Right atrium auricular region (tissue), 2 donors: ENCODE data around the gene NUP62. TPM values are rescaled to one million over a fixed set of nuclear protein-coding genes. Genes with fewer than 3 reads are reported as not detected.
A peak's percentile ranks its signal among the peaks of the same experiment; 100 is the strongest.

Experiments
- DNase-seq: peaks from one replicate; pipeline ENCODE4 v3.0.0-alpha.2; 2019; ENCODE audit warnings: low spot score
- H3K27ac ChIP-seq, 2 donors: fragments of 200-600 bp; sonication (generic); 1 replicate in 1 of 2; 2 replicates in 1 of 2; pipeline ENCODE4 v1.5.1; 2016 to 2019
- H3K27me3 ChIP-seq, 2 donors: fragments of 200-600 bp; sonication (generic); one replicate each; pipeline versions ENCODE4 v1.5.1 to v1.6.0; 2017 to 2019
- H3K36me3 ChIP-seq: fragments of 200-600 bp; sonication (generic); one replicate; pipeline ENCODE4 v1.5.1; 2016
- H3K4me1 ChIP-seq, 2 donors: fragments of 200-600 bp; sonication (generic); one replicate each; pipeline versions ENCODE4 v1.5.1 to v1.6.0; 2017 to 2019
- H3K4me3 ChIP-seq, 2 donors: fragments of 200-600 bp; sonication (generic); 1 replicate in 1 of 2; 2 replicates in 1 of 2; pipeline ENCODE4 v1.5.1; 2017 to 2019; ENCODE audit warnings: mild to moderate bottlenecking in 1 of 2, moderate library complexity in 1 of 2
- H3K9me3 ChIP-seq, 2 donors: fragments of 200-600 bp; sonication (generic); one replicate each; pipeline ENCODE4 v1.5.1; 2019
- total RNA-seq, 2 donors: library from RNA; depleted of rRNA; stranded (reverse); fragments of >200 nt; gene quantifications; one replicate each; pipeline ENCODE4 v1.1.0, GENCODE V29; 2016
- TF ChIP-seq, protein P1 (sequence below), 2 donors: fragments of 200-600 bp; sonication (generic); IDR thresholded peaks; one replicate each; pipeline ENCODE4 v1.5.1; 2019; ENCODE audit warnings: antibody characterized with exemption in 2 of 2

Gene NUP62
- total RNA-seq, 2 donors from 2014 or later = 23.5 to 32.6 TPM

DNA sequence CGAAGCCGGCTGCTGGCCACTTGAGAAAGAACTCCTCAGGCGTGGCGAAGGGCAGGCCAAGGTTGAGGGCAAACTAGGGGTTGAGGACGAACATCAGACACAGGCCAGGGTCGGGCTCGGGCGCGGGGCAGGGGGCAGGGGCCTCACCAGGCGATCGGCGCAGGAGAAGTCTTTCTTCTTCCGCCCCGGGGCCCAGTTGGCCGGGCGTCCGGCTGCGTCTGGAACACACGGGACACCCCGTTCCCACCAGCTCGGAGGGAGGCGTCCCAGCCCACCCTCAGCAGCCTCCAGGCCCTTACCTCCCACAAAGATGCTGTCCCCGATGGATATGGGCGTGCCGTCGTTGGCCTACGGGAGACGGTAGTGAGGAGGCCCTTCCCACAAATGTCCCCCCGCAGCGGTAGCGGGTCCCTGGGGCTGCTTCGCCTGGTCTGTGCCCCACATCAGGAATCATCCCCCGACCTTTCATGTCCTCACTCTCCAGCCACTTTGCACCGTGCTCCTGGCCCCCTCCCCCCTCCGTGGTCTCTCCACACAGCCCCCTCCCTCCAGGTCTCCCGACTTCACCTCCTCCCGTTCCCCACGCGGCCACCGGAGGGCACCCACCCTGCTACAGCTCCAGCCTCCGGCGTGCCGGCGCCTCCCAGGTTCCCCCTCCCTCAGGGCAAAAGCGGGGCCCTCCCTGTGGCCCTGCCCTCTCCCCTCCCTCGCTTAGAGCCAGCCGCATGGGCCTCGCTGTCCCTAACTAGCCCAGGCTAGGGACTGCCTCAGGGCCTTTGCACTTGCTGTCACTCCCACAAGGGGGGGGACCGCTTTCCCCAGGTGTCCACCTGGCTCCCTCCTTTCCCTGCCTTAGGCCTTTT lies 66.7 kb downstream of the NUP62 start:
- Histone ChIP-seq H3K27ac (no peak overlapping the region), H3K36me3 (peaks cover 64% of the 10 kb centered on the region), H3K4me1 (peaks cover 0 to 36% of the 10 kb centered on the region in 2 donors), H3K4me3 (no peak overlapping the region), H3K27me3 (no peaks in the 10 kb centered on the region), H3K9me3 (no peaks in the 10 kb centered on the region)
- DNase-seq = no peak
- TF ChIP-seq, protein P1, sequence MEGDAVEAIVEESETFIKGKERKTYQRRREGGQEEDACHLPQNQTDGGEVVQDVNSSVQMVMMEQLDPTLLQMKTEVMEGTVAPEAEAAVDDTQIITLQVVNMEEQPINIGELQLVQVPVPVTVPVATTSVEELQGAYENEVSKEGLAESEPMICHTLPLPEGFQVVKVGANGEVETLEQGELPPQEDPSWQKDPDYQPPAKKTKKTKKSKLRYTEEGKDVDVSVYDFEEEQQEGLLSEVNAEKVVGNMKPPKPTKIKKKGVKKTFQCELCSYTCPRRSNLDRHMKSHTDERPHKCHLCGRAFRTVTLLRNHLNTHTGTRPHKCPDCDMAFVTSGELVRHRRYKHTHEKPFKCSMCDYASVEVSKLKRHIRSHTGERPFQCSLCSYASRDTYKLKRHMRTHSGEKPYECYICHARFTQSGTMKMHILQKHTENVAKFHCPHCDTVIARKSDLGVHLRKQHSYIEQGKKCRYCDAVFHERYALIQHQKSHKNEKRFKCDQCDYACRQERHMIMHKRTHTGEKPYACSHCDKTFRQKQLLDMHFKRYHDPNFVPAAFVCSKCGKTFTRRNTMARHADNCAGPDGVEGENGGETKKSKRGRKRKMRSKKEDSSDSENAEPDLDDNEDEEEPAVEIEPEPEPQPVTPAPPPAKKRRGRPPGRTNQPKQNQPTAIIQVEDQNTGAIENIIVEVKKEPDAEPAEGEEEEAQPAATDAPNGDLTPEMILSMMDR (IDR thresholded peaks at IDR 0.05) = no peak

- no peak for DNase-seq
- no peaks in the 10 kb centered on the region for H3K9me3 ChIP-seq
- TF ChIP-seq, protein P1 (IDR thresholded peaks at IDR 0.05) = no peak
- H3K4me1 ChIP-seq = peaks cover 0 to 32% of the 10 kb centered on the region in 2 donors
- H3K27me3 ChIP-seq = no peaks in the 10 kb centered on the region
- H3K4me3 ChIP-seq = no peak overlapping the region
- peaks cover 72% of the 10 kb centered on the region for H3K36me3 ChIP-seq
- peak overlapping the region in 1 of 2 donors; percentile 48 for H3K27ac ChIP-seq
These were observed 67.5 kb downstream of the NUP62 start for GRCh38 chr19:49861541-49862378.

DNA sequence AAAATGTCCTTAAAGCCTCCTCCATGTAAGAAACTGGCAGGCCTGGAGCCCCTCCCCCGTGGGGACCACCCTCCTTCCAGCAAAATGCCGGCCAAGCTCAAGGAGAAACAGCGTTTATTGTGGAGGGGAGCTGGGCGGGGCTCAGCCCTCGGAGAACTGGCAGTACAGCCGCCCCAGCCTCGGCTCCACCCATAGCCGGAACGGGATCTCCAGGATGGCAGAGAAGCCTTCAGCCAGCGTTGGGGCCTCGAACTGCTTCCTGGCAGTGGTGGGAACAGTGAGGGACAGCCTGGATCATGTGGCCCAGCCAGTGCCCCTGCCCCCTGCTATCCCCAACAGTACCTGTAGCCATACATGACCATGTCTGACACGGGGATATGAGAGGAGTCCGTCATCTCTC lies 68.2 kb downstream of the NUP62 start:
- no peaks in the 10 kb centered on the region for H3K27me3 ChIP-seq
- DNase-seq = no peak
- no peaks in the 10 kb centered on the region for H3K9me3 ChIP-seq
- H3K4me1 ChIP-seq = peaks cover 0 to 26% of the 10 kb centered on the region in 2 donors
- TF ChIP-seq, protein P1 (IDR thresholded peaks at IDR 0.05) = no peak
- H3K4me3 ChIP-seq = no peak overlapping the region
- H3K27ac ChIP-seq = peak overlapping the region in 1 of 2 donors; percentile 48
- H3K36me3 ChIP-seq = peaks cover 79% of the 10 kb centered on the region

GRCh38 chr19:49860336-49861102 lies 68.8 kb downstream of the NUP62 start:
- H3K9me3 ChIP-seq = no peaks in the 10 kb centered on the region
- no peaks in the 10 kb centered on the region for H3K27me3 ChIP-seq
- no peak for DNase-seq
- H3K36me3 ChIP-seq = peaks cover 81% of the 10 kb centered on the region
- peak overlapping the region in 1 of 2 donors; percentile 48 for H3K27ac ChIP-seq
- TF ChIP-seq, protein P1 (IDR thresholded peaks at IDR 0.05) = no peak
- H3K4me3 ChIP-seq = no peak overlapping the region
- H3K4me1 ChIP-seq = peaks cover 0 to 20% of the 10 kb centered on the region in 2 donors

- H3K9me3 ChIP-seq = no peaks in the 10 kb centered on the region
- peaks cover 87% of the 10 kb centered on the region for H3K36me3 ChIP-seq
- no peak overlapping the region for H3K27ac ChIP-seq
- DNase-seq = no peak
- no peak overlapping the region for H3K4me3 ChIP-seq
- TF ChIP-seq, protein P1 (IDR thresholded peaks at IDR 0.05) = no peak
- H3K27me3 ChIP-seq = no peaks in the 10 kb centered on the region
- peaks cover 0 to 13% of the 10 kb centered on the region in 2 donors for H3K4me1 ChIP-seq
These were observed 69.5 kb downstream of the NUP62 start for GRCh38 chr19:49859682-49860335.
